ENCODE measurements around the gene LIPT2. TPM values are rescaled to one million over a fixed set of nuclear protein-coding genes. Genes with fewer than 3 reads are reported as not detected.

Gene LIPT2
- total RNA-seq, 1 experiment from 2014 or later: 9.4 TPM

DNA sequence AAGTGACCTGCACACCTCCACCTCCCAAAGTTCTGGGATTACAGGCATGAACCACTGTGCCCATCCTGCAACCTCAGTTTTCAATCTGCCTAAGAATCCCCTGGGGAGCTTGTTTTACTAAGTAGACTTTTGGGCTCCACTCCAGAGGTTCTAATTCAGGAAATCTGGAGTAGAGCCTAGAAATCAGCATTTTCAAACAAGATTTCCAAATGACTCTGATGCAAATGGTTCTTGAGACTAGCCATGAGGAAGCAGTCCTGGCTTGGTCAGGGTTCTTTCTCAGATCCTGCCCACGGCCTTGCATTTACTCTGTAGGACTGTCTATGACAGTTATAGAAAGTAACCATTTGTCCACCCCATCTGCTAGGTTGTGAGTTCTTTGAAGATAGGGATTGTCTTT lies 24.6 kb downstream of the LIPT2 start:
- in situ Hi-C loops (cut with HindIII; ENCODE audit: low sequenced_read_pairs): no loop called here
- no peak for DNase-seq (ENCODE audit: low spot score)

DNA sequence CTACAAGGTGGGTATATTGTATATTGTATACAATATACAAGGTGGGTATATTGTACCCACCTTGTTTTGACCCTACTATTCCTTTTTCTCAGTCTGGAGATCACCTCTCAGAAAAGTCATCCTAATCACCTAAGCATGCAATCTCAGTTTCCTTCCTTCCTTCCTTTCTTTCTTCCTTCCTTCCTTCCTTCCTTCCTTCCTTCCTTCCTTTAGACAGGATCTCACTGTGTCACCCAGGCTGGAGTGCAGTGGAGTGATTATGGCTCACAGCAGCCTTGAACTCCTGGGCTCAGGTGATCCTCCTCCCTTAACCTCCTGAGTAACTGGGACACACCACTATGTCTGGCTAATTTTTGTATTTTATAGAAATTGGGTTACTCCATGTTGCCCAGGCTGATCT lies 25.0 kb downstream of the LIPT2 start:
- no peak for DNase-seq (ENCODE audit: low spot score)
- in situ Hi-C loops (cut with HindIII; ENCODE audit: low sequenced_read_pairs): no loop called here

DNA sequence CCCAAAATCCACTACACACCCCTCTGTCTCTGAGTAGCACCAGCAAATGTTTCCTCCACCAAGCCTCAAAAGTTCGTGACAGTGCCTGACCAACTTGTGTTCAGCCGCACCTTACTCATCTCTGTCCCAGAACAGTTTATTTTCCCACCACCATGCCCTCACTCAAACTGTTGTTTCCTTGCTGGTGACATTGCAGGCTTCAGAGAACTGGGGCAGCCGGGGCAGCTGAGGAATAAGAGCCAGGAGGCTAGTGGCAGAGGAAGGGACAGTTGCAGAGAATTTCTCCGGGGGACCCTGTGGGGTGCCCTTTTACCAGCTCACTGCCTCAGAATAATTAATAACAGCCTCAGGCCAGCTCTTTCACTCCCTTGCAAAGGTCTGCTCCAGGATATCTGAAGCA lies 25.5 kb downstream of the LIPT2 start:
- in situ Hi-C loops (cut with HindIII; ENCODE audit: low sequenced_read_pairs): no loop called here
- DNase-seq (ENCODE audit: low spot score): no peak

GRCh38 chr11:74466916-74467885 lies 26.3 kb downstream of the LIPT2 start, which contains the start of gene KCNE3:
Gene KCNE3 (minus strand): TSS chr11:74467549. CDS start chr11:74457563, 9,986 bp downstream.
- no peak for DNase-seq (ENCODE audit: low spot score)
- in situ Hi-C loops (cut with HindIII; ENCODE audit: low sequenced_read_pairs): no loop called here

DNA sequence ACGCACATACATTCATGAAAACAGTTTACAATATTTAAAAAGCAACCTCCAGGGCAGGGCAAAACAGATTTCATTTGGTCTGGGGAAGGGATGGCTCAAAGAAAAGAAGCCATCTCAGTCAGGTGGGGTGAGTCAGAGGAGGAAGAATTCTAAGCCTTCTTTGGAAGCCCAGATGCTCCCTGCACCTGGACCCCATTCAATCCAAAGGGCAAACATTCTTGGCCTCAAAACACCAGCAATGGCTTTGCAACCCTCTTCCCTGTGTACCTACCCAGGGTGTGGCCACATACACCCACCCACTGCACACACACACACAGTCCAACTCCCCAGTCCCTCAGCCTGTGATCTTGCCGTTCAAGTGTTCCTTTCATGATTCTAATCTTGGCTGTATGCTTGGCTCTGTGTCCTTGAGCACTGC lies 28.2 kb downstream of the LIPT2 start:
- in situ Hi-C loops (cut with HindIII; ENCODE audit: low sequenced_read_pairs): no loop called here
- no peak for DNase-seq (ENCODE audit: low spot score)

GRCh38 chr11:74464746-74465145 lies 28.8 kb downstream of the LIPT2 start:
- no peak for DNase-seq (ENCODE audit: low spot score)
- in situ Hi-C loops (cut with HindIII; ENCODE audit: low sequenced_read_pairs): no loop called here

DNA sequence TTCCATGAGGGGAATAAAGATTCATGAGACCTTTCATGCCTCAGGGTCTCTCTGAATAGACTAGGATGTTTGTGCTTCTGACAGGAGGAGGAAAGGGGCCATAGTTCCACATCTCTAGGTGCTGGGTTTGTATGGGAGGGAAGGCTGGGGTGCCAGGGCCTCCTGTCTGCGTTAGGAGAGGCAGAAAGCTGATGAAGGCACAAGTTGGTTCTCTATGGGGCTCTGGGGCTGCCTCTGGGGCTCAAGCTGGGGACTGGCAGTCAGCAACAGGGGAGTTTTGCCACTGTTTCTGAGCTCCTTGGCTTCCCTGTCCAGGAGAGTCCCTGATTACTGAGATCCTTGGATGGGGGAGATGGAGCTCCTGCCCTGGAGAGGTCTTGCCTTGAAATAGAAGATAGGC lies 30.3 kb downstream of the LIPT2 start:
- DNase-seq (ENCODE audit: low spot score): no peak
- in situ Hi-C loops (cut with HindIII; ENCODE audit: low sequenced_read_pairs): no loop called here

- no peak for DNase-seq (ENCODE audit: low spot score)
- in situ Hi-C loops (cut with HindIII; ENCODE audit: low sequenced_read_pairs): no loop called here
These were observed 30.9 kb downstream of the LIPT2 start for GRCh38 chr11:74462631-74463030.

- DNase-seq (ENCODE audit: low spot score): no peak
- in situ Hi-C loops (cut with HindIII; ENCODE audit: low sequenced_read_pairs): no loop called here
These were observed 31.5 kb downstream of the LIPT2 start for GRCh38 chr11:74462009-74462408.

DNA sequence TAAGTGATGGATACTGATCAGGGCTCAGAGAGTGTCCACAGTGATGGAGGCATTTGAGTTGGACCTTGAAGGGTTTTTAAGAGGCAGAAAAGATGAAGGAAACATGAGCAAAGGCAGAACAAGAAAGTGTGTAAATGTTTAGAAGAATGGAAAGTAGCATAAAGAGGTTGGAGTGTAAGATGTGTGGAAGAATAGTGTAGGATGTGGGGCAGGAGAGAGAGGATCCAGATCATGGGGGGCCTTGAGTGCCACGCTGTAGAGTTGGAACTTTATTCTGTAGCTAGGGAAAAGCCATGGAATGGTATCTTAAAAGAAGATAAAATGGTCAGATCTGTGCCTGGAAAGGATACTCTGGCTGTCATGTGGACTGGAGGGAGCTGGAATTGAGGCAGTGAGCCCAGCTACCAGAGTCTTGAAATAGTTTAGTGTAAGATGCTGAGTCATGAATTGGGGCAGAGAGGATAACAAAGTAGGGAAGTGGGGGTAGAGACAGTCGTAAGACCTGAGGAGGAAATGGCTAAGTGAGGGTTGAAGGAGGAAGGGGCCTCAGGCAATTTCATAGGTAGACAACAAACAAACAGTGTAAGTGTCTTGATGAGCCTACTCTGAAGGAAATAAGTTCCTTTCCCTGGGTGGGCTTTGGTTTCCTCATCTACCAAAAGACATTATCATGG lies 32.9 kb downstream of the LIPT2 start:
- in situ Hi-C loops (cut with HindIII; ENCODE audit: low sequenced_read_pairs): no loop called here
- DNase-seq (ENCODE audit: low spot score): no peak

DNA sequence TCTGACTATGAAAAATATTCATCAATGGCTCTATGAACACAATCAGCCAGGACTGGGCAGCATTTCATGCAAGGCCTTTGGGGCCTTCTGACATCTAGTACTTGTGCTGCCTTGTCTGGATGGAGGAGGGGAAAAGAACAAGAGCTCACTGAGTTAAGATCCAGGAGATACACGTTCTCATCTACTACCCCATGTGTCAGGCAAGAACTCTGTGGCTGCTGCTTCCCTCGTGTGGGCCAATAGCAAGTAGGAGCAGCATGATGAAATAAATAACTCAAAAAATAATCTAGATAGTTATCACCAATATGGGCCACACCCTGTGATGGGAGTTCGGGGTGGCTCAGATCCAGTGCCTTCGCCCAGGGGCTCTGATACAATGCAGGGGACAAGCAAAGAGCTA lies 33.5 kb downstream of the LIPT2 start:
- in situ Hi-C loops (cut with HindIII; ENCODE audit: low sequenced_read_pairs): no loop called here
- no peak for DNase-seq (ENCODE audit: low spot score)

DNA sequence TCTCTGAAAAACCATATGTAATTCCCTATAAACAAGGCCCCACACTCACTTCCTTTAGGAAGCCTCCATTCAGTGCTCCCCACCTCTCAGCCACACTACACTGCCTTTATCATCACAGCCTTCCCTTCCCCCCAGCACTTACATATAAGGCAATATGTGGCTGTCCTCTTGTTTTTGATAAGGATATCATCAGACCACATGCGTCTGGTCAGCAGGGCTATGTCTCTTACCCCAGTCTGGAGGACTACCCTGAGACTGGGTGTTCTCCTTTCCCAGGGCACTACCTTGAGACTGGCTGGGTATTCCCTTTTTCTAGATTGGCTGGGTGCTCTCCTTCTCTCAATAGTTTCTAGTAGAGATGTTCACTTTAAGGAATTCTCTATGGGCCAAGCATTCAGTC lies 33.9 kb downstream of the LIPT2 start:
- no peak for DNase-seq (ENCODE audit: low spot score)
- in situ Hi-C loops (cut with HindIII; ENCODE audit: low sequenced_read_pairs): no loop called here

DNA sequence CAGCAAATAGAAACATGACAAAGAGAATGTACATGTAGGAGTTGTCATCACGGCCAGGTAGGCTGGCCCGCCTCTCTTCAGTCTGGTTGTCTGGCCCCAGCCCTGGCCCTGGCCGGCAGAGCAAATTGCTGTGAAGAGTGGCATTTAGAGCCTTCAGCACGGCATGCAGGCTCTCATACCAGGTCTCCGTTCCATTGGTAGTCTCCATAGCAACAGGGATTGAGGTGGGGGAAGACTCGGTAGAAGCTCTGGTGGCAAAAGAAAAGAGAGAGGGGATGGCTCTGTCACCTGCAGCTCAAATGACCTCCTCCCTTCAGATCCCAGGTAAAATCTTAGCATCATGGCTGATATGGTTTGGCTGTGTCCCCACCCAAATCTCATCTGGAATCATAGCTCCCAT lies 36.2 kb downstream of the LIPT2 start:
- no peak for DNase-seq (ENCODE audit: low spot score)
- in situ Hi-C loops (cut with HindIII; ENCODE audit: low sequenced_read_pairs): no loop called here

DNA sequence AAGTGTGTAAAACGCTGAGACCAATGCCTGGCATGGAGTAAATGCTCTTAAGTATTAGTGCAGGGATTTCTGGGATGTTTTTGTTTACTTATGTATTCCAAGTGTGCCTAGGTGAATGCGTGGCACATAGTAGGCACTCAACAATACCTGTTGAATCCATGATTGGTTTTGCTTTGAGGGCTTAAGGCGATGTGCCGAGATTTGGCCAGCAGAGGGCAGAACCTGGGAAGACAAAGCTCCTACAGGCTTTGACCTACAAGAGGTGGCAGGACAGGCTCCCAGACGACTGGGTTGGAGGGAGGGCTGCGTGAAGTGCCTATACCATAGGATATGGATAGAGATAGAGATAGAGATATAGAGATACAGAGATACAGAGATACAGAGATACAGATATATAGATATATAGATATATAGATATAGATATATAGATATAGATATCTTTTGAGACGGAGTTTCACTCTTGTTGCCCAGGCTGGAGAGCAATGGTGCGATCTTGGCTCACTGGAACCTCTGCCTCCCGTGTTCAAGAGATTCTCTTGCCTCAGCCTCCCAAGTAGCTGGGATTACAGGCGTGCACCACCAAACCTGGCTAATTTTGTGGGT lies 40.0 kb downstream of the LIPT2 start:
- in situ Hi-C loops (cut with HindIII; ENCODE audit: low sequenced_read_pairs): no loop called here
- peak; percentile 28 for DNase-seq (ENCODE audit: low spot score)

DNA sequence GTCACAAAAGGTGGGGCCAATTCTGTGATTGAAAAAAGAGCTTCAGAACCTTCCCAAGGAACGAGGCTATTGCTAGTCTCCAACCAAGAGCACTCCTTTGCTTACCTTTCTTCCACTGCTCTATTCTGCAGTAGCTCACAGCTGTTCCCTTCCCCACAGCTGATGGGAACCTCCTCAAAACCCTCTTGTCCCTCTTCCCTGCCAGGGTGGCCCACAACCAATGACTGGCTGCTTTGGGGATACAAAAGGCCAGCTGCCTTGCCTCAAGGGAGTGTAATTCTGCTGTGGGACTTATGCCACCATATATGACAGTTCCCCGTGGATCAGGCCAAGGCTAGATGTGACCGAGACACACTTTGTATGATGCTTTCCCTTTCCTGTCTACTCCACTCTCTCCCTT lies 41.2 kb downstream of the LIPT2 start:
- in situ Hi-C loops (cut with HindIII; ENCODE audit: low sequenced_read_pairs): no loop called here
- DNase-seq (ENCODE audit: low spot score): no peak

DNA sequence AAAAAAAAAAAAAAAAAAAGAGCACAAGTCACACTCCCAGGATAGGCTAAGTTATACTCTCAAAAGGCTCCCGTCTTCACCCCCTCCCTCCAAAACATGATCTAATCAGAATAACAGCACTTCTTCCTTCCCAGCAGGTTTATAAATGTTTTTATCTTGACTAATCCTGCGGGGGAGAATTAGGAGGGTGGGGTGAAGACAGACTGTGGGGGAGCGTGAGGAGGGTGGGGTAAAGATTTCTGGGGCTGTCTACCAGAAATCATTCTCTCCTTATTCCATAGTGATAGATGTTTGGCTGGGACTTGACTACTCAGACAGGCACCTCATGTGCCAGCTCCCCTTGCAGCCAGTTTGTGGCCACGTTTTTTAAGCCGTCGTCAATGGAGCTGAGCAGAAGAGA lies 43.2 kb downstream of the LIPT2 start:
- DNase-seq (ENCODE audit: low spot score): no peak
- in situ Hi-C loops (cut with HindIII; ENCODE audit: low sequenced_read_pairs): no loop called here

DNA sequence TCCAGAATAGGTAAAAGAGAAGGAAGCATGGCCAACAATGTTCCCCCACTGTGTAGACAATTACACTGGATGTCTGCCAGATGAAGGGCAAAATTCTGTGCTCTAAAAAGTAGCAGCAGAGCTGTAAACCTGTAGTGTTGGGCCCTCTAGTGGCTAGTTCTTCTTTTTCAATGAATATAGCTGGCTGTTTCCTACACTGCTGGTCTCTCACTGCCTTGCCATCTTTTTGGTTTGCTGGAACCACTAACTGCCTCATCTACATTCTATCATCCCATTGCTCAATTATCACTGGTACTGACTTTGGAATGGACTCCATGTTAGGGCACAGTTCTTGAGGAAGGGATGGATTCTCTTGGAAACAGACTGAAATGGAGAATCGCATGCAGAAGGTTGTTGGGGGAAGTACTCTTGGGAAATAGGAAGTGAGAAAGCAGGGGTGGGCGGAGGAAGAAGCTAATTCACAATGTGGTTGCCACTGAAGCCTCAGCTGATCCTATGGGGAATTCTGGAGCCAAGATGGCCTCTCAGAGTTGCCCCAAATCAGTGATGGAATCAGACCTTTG lies 44.1 kb downstream of the LIPT2 start:
- in situ Hi-C loops (cut with HindIII; ENCODE audit: low sequenced_read_pairs): no loop called here

GRCh38 chr11:74447720-74448119 lies 45.8 kb downstream of the LIPT2 start:
- in situ Hi-C loops (cut with HindIII; ENCODE audit: low sequenced_read_pairs): no loop called here
- no peak for DNase-seq (ENCODE audit: low spot score)

More for the DNA sequence above, 44.1 kb downstream of the LIPT2 start:
- peak; percentile 92 for DNase-seq (ENCODE audit: low spot score)

- DNase-seq (ENCODE audit: low spot score): no peak
- in situ Hi-C loops (cut with HindIII; ENCODE audit: low sequenced_read_pairs): no loop called here
These were observed 47.0 kb downstream of the LIPT2 start for GRCh38 chr11:74446532-74446938.
